Measurements from ENCODE around the gene KRTAP10-2.

- TF ChIP-seq POLR2A (IDR thresholded peaks at IDR 0.05) = no peak
- TF ChIP-seq CTCF (IDR thresholded peaks at IDR 0.05) = no peak
- TF ChIP-seq POLR2AphosphoS5 (IDR thresholded peaks at IDR 0.05; ENCODE audit: insufficient read depth in 1 of 2, low read depth in 1 of 2) = no peak
Observed at GRCh38 chr21:44548381-44548780, 2.9 kb downstream of the KRTAP10-2 start.

All from vagina (tissue), 2 donors.